ENCODE data around the gene KLHL36. TPM values are rescaled to one million over a fixed set of nuclear protein-coding genes. Genes with fewer than 3 reads are reported as not detected.

KLHL36 gene
- total RNA-seq (10 to 100 TPM; 44.7 to 50.9 TPM), polyA plus RNA-seq (ENCODE audit: insufficient read length in 6 of 6) (10 to 100 TPM; 23.8 to 30.5 (median 27.4) TPM)
- long read RNA-seq, donor 1, full-length matches to known transcripts, result 5 of 5 reads
- long read RNA-seq, donor 1, partial matches to known transcripts, result 0 of 5 reads
- long read RNA-seq, donor 1, other reads (novel, unspliced or antisense), result 0 of 5 reads
- long read RNA-seq, donor 2, full-length matches to known transcripts, result 6 of 6 reads
- long read RNA-seq, donor 2, partial matches to known transcripts, result 0 of 6 reads
- long read RNA-seq, donor 2, other reads (novel, unspliced or antisense), result 0 of 6 reads
- long read RNA-seq, donor 3, partial matches to known transcripts, result 0 of 2 reads
- long read RNA-seq, donor 3, other reads (novel, unspliced or antisense), result 0 of 2 reads
- long read RNA-seq, donor 4, partial matches to known transcripts, result 2 of 7 reads
- long read RNA-seq, donor 4, other reads (novel, unspliced or antisense), result 2 of 7 reads
- long read RNA-seq, donor 5, full-length matches to known transcripts, result 8 of 13 reads
- long read RNA-seq, donor 5, partial matches to known transcripts, result 5 of 13 reads
- long read RNA-seq, donor 5, other reads (novel, unspliced or antisense), result 0 of 13 reads
- long read RNA-seq, donor 6, full-length matches to known transcripts, result 5 of 10 reads
- long read RNA-seq, donor 6, partial matches to known transcripts, result 5 of 10 reads
- long read RNA-seq, donor 6, other reads (novel, unspliced or antisense), result 0 of 10 reads
- long read RNA-seq, donor 7, partial matches to known transcripts, result 0 of 1 reads
- long read RNA-seq, donor 7, other reads (novel, unspliced or antisense), result 0 of 1 reads
- long read RNA-seq, donor 8, full-length matches to known transcripts, result 7 of 7 reads
- long read RNA-seq, donor 8, partial matches to known transcripts, result 0 of 7 reads
- long read RNA-seq, donor 8, other reads (novel, unspliced or antisense), result 0 of 7 reads
- long read RNA-seq, donor 9, result 0 reads
- long read RNA-seq, donor 10, partial matches to known transcripts, result 7 of 11 reads
- long read RNA-seq, donor 10, other reads (novel, unspliced or antisense), result 0 of 11 reads
- long read RNA-seq, donor 11, result 0 reads
- long read RNA-seq, donor 12, full-length matches to known transcripts, result 3 of 3 reads
- long read RNA-seq, donor 12, partial matches to known transcripts, result 0 of 3 reads
- long read RNA-seq, donor 12, other reads (novel, unspliced or antisense), result 0 of 3 reads

GRCh38 chr16:84647828-84648594, at the start of gene KLHL36:
TSS of gene KLHL36 (plus strand) at chr16:84648511. CDS start at chr16:84650868, 2,357 bp downstream.
- DNase-seq, result peak; percentile 41 to 94 (median 57)
- intact Hi-C loops (cut with DNase I), result no loop called here
- peak within 1 kb of the TSS; percentile 50 to 78 for H3K27ac ChIP-seq

GRCh38 chr16:84599521-84600202, 48.6 kb upstream of the KLHL36 start:
- TF ChIP-seq CTCF (IDR thresholded peaks at IDR 0.05), result no peak
- DNase-seq (peak in 3 of 4 donors; percentile 74 to 93 (median 82)), ATAC-seq (peak; percentile 51)
- Histone ChIP-seq H3K36me3 (no peaks in the 10 kb centered on the region), H3K27ac (peak overlapping the region; percentile 85 to 90), H3K4me1 (peaks cover 35 to 97% of the 10 kb centered on the region in 2 donors), H3K4me3 (peak overlapping the region in 1 of 2 donors; percentile 9), H3K9me3 (no peaks in the 10 kb centered on the region), H3K27me3 (no peaks in the 10 kb centered on the region)
- intact Hi-C loops (cut with DNase I), result no loop called here

More at GRCh38 chr16:84647828-84648594, at the start of gene KLHL36:
- peak; percentile 88 for ATAC-seq
- Histone ChIP-seq H3K4me3 (peak within 1 kb of the TSS; percentile 64 to 80), H3K27me3 (no peaks in the 10 kb centered on the region), H3K4me1 (peaks cover 13 to 29% of the 10 kb centered on the region in 2 donors), H3K36me3 (peaks cover 0 to 22% of the 10 kb centered on the region in 2 donors), H3K9me3 (no peaks in the 10 kb centered on the region)
- no peak for TF ChIP-seq CTCF (IDR thresholded peaks at IDR 0.05)

- H3K27me3 ChIP-seq, result no peaks in the 10 kb centered on the region
- intact Hi-C loops (cut with DNase I), result no loop called here
- no peak for TF ChIP-seq CTCF (IDR thresholded peaks at IDR 0.05)
- DNase-seq (no peak), ATAC-seq (peak; percentile 40)
- H3K9me3 ChIP-seq, result peaks cover 0 to under 1% of the 10 kb centered on the region in 2 donors
- no peaks in the 10 kb centered on the region for H3K36me3 ChIP-seq
- peak overlapping the region in 1 of 2 donors; percentile 9 for H3K4me3 ChIP-seq
- peak overlapping the region; percentile 85 to 90 for H3K27ac ChIP-seq
- peaks cover 35 to 97% of the 10 kb centered on the region in 2 donors for H3K4me1 ChIP-seq
Measured at GRCh38 chr16:84600343-84601229, 47.7 kb upstream of the KLHL36 start.
